SH-SY5Y (cell line): ENCODE data around the gene PARVG.

Source experiments
- GATA2 ChIP-seq: IDR thresholded peaks from 2 replicates; pipeline ENCODE4 v1.6.1; 2011; ENCODE audit warnings: mild to moderate bottlenecking, low read depth, low read length
- GATA3 ChIP-seq: IDR thresholded peaks from 2 replicates; pipeline ENCODE4 v1.6.1; 2011; ENCODE audit warnings: low read depth, mild to moderate bottlenecking, low read length, moderate library complexity

Gene PARVG

DNA sequence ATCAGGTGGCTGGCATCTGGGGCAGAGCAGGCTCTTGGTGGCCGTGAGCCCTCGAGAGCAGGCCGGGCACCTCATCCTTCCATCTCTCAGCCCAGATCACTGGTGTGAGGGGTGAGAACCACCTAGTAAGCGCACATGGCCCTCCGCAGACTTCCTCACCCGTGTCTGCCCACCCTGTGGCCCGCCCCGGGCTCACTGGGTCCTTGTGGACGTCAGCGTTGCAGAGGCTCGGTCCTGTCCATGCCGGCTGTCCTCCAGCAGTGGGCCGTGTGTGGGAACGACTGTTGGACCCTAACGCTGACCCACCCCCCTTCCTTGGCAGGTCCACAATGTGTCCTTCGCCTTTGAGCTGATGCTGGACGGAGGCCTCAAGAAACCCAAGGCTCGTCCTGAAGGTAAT lies 17.2 kb upstream of the PARVG start:
- TF ChIP-seq GATA3, result no peak
- no peak for TF ChIP-seq GATA2

DNA sequence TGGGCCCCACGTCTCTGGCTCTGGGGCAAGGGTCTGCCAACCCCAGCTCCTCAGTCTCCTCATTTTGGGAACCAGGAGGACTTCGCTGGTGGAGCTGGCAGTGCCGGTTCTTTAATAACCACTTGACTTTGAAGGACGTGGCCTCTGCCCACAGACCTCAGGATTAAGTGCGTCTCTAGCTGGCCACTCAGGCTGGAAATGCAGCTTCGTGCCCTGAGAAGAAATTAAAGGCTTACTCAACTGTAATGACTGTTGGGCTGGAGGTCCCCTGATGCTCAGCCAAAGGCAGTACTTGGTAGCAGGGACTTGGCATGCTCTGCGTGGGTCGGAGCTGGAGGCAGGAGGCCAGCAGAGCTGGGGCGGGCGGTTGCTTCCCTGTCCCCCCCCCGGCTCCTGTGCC lies 16.7 kb upstream of the PARVG start:
- TF ChIP-seq GATA2, result no peak
- no peak for TF ChIP-seq GATA3

DNA sequence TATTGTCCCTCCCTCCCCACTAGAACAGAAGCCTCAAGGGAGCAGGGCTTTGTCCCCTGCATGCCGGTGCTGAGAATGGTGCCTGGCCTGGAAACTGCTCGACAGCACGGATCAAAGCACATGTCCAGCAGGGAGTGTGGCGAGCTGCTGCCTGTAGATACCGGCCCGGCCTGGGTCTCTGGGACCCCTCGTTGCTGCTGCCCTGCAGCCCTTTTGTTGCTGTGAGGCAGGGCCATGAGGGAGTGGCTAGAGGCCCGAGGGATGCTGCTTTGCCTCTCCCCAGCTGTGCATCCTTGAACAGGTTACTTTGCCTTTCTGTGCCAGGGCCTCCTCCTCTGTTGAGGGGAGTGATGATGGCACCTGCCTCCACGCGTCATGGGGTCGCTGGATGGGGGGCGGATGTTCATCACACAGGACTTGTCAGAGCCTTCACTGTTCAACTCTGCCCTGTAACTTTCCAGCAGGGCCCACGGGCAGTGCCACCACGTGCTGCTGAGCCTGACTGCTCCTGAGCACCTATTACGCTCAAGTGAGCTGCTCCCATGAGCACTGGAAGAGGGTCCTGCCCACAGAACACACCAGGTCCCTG lies 15.3 kb upstream of the PARVG start:
- TF ChIP-seq GATA2, result no peak
- TF ChIP-seq GATA3, result no peak

- no peak for TF ChIP-seq GATA2
- TF ChIP-seq GATA3, result no peak
These were observed 14.0 kb upstream of the PARVG start for GRCh38 chr22:44166498-44167276.

GRCh38 chr22:44167501-44167900 lies 13.2 kb upstream of the PARVG start:
- TF ChIP-seq GATA3 (no peak), GATA2 (no peak)

DNA sequence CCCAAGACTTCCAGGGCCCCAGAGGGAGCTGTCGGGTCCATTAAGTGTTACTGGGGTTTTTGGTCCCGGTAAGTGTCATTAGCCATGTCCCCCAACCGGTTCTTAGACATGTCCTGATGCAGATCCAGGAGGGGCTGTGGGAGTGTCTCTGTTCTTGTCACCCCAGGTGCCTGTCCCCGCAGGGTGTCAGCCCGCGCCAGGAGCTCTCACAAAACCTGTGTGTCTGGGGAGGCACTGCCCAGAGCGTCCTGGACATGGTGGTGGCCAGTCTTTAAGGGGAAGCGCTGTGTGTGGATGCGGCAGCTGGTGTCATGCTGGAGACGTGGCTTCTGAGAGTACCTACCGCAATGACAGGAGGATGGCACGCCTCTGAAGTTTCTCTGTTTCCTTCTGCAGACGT lies 12.5 kb upstream of the PARVG start:
- TF ChIP-seq GATA2 (no peak), GATA3 (no peak)

DNA sequence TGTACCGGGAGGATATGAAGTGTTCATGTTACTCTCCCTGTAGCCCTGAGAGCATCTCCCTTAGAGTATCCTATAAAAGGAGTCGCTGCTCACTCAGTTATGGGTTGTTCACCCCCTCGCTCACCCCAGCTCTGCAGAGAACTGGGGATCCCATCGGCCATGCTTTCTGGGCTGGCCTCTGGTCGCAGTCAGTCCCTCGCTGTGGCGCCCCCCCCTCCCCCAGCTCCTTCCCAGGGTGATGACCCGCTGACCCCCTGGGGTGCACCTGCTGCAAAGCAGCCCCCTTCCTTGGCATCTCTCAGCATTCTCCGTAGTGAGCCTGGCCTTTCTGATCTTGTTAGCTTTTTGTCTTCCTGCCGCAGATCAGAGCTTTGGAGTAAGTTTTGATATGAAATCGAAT lies 10.3 kb upstream of the PARVG start:
- TF ChIP-seq GATA3, result no peak
- TF ChIP-seq GATA2, result no peak

DNA sequence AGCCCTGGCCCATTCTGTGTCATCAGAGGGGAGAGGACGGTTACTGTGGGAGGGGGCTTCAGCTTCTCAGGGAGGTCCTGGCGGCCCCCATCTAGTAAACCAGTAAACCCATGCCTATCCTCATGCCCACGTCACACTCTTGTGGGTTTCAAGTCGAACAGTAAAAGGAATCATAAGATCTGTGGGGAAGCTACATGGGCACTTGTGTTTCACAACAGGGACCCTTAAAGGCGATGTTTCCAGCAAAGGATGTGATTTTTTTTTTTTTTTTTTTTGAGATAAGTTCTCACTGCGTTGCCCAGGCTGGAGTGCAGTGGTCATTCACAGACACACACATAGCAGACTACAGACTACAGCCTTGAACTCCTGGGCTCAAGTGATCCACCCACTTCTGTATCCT lies 9.2 kb upstream of the PARVG start:
- TF ChIP-seq GATA3, result no peak
- no peak for TF ChIP-seq GATA2

- TF ChIP-seq GATA2 (no peak), GATA3 (no peak)
These were observed 8.2 kb upstream of the PARVG start for GRCh38 chr22:44172370-44173108.

- TF ChIP-seq GATA2 (no peak), GATA3 (no peak)
These were observed 7.6 kb upstream of the PARVG start for GRCh38 chr22:44173154-44173553.

- no peak for TF ChIP-seq GATA3
- no peak for TF ChIP-seq GATA2
These were observed 5.0 kb upstream of the PARVG start for GRCh38 chr22:44175676-44176075.

- TF ChIP-seq GATA2 (no peak), GATA3 (no peak)
These were observed 1.3 kb upstream of the PARVG start for GRCh38 chr22:44179196-44179988.

GRCh38 chr22:44179989-44180705 lies 578 bp upstream of the PARVG start:
- TF ChIP-seq GATA2 (no peak), GATA3 (no peak)
